CD1c-positive myeloid dendritic cell (primary cell): Measurements from ENCODE around the gene PRRG1.
"Not testable (repeated sequence)": the region's sequence is repeated elsewhere in the genome, so short reads cannot be mapped to it uniquely, and the experiment has no call there.

Experiments
- DNase-seq: peaks from one replicate; pipeline ENCODE4 v3.0.0-alpha.2; 2016; ENCODE audit errors: extremely low spot score

Gene PRRG1

DNA sequence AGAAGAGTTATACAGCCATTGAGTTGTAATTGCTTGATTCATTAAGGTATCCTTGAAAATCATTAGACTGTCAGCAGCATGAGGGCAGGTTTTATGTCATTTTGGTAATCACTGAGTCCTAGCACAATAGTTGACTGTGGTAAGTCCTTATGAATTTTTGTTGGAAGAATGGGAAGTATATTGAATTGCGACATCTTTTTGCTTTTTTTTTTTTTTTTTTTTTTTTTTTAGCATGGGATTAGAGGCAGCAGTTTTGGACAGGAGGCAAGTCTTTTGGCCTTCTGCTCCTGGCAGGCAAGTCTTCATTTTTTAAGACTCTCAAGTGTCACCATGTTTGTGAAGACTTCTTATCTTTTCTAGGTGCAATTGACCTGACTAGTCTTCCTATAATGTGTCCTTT lies 29.7 kb downstream of the PRRG1 start:
- no peak for DNase-seq

DNA sequence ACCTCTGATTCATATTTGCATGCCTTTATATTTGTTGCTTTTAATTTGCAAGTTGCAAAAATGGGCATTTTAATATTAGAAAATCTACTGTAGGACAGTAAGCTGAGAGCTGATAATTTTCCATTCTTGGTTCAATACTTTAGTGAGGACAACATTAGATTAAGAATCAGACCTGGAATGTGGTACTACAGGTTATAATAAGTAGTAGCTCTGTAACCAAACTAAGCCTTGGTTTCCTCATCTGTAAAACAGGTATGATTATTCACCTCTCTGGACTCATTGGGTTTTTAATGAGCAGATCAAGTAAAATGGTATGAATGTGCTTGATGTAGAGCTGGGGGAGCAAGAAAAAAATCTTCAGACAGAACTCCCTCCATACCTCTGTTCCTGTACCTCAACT lies 31.1 kb downstream of the PRRG1 start:
- no peak for DNase-seq

DNA sequence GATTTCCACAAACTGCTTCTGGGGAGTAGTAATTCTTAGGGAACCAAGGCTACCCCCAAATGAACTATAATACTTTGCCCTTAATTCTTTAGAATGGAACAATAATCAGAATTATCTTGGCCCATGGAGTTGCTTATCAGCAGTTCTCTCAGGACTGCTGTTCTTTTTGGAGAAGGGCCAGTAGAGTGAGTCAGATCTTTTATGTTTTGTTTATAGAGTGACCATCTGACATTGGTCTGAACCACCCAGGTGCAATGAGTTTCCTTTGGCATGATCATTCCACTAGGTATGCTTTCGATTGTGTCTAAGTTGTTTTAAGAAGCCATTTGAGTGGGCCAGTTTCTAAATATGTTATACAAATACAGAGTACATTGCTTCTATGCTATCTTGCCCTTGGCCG lies 31.8 kb downstream of the PRRG1 start:
- no peak for DNase-seq

DNA sequence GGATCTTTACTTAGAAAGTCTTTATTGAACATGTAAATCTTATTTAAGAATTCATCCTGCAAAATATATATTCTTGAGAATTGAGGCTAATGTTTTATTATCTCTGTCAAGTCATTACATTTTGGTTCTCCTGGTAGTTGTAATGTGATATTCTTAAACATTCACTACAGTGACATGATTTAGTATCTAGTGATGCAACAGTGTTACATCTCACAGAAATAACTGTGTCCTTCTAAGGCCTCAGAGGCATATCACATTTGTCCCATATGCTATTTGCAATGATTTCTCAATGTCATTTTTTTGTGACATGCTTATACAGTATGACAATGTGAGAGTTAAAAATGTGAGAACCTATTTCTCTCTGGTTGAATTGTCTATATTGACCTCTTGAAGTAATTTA lies 34.1 kb downstream of the PRRG1 start:
- DNase-seq: no peak

DNA sequence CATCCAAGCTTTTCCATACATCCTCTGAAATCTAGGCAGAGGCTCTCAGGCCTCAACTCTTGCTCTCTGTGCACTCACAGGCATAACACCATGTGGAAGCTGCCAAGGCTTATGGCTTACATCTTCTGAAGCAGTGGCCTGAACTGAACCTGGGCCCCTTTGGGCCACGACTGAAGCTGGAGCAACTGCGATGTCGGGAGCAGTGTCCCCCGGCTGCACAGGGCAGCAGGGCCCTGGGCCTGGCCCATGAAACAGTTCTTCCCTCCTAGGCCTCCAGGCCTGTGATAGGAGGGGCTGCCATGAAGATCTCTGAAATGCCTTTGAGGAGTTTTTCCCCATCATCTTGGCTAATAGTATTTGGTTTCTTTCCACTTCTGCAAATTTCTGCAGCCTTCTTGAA lies 39.2 kb downstream of the PRRG1 start:
- DNase-seq: no peak

DNA sequence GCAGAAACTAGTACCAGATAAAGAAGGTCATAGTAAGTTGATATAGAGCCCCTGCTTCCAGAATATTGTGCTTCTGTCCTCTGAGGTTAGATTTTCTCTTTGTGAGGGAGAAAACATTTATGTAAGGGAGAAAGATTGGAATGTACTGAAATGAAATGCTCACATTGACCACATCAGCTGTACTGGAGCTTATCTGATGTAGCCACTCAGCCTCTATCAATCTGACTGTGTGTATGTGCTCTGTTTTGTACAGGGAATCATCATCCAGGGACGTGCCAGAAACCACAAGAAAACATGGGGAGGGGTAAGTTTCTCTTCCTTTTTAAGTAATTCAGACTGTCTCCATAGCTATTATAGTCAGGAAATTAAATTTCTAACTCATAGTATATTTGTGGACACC lies 56.8 kb downstream of the PRRG1 start:
- DNase-seq: no peak

DNA sequence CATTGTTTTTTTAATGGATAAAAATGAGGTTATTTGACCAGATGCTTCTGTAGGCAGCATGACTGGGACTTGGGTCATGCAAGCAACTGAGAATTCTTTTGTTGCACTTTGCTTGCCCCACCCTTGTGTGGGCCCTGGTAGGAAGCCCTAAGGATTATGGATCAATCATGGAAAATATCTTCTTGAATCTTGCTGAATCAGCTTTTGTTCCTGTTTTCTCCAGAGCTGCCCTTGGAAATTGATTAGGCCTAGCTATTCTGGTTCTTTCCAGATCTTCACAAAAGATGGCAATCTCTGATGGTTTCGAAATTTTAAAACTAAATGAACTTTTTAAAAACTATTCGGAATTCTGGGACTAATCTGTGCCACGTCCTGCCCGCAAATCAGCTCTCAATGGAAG lies 58.6 kb downstream of the PRRG1 start:
- DNase-seq: no peak

DNA sequence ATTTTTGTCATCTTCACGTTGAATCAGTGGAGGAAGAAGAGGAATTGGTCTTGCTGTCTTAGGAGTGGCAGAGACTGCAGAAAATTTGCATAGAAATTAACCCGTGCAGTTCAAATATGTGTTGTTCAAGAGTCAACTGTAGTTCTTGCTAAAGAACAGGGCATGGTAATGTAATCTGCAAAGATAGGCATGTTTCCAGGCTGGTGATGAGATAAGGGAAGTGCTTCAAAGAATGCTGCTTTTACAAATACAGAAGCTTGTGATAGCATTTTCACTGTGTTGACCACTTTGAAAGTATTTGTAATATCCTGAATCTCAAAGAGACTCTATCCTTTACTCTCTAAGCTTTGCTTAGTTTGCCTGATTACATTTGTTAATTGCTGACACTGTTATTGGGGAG lies 60.1 kb downstream of the PRRG1 start:
- DNase-seq: no peak

DNA sequence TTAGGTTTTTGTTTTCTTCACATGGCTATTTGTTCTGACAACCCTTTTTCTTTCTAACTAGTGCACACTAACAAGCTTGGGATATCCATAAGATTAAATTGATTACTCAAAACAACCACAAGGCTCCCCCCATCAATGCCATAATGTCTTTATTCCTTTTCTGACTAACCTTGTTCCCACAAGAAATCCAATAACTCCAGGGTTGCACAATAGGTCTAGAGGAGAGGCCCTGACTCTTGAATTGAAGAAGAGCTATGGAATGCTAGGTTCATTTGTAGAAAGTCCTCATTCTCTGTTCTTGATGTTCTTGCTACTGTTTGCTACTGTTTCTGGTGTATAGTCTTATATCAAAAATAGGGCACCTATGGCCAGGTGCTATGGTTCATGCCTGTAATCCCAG lies 71.0 kb downstream of the PRRG1 start:
- DNase-seq: no peak

DNA sequence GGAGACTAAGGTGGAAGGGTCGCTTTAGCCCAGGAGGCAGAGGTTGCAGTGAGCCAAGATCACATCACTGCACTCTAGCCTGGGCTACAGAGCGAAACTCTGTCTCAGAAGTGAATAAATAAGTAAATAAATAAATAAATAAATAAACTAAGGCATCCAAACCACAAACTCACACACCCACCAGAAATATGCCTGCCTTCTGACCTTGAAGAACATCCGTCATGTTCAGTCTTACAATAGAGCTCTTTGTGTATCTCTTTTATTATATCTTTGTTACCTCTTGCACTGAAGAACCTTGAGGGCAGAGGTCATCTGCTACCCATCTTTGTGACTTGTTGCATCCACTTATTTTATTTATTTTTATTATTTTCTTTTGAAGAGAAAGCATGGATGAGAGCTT lies 71.6 kb downstream of the PRRG1 start:
- no peak for DNase-seq

DNA sequence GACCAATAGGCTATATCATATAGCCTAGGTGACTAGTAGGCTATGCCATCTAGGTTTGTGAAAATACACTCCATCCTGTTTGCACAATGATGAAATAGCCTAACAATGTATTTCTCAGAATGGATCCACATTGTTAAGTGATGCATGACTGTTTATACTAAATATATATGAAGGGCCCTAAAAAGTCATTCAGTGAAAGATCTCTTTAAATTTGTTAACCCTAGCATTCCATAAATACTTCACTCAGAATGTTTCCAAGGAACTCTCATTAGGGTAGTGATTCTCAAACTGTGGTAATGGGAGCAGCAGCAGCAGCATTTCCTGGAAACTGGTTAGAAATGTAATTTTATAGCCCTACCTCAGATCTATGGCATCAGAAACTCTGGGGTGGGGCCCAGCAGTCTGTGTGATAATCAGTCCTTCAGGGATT lies 74.9 kb downstream of the PRRG1 start:
- DNase-seq: no peak

DNA sequence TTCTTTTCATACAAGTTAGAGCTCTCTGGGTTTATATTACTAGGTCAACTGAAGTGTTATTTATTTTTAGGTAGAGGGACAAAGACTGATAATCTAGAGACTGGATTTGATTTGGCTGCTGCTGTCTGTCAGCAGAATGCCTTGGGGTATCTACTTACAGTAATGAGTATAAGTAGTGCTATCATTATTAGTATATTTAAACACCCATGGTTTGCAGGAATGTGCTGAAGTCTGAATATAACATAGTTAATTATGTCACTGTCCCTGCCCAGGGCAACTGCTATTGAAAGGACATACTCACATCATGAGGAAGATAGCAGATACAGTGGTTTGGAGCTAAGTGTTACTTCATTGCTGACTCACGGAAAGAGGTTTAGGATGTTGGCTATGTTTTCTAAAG lies 76.2 kb downstream of the PRRG1 start:
- DNase-seq: no peak

DNA sequence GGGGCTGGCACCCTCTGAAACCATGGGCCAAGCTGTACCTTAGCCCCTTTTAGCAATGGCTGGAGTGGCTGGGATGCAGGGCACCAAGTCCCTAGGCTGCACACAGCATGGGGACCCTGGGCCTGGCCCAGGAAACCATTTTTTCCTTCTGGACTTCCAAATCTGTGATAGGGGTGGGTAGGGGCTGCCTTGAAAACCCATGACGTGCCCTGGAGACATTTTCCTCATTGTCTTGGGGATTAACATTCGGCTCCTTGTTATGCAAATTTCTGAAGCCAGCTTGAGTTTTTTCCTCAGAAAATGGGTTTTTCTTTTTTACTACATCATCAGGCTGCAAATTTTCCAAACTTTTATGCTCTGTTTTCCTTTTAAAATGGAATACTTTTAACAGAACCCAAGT lies 79.8 kb downstream of the PRRG1 start:
- not testable (repeated sequence) for DNase-seq

DNA sequence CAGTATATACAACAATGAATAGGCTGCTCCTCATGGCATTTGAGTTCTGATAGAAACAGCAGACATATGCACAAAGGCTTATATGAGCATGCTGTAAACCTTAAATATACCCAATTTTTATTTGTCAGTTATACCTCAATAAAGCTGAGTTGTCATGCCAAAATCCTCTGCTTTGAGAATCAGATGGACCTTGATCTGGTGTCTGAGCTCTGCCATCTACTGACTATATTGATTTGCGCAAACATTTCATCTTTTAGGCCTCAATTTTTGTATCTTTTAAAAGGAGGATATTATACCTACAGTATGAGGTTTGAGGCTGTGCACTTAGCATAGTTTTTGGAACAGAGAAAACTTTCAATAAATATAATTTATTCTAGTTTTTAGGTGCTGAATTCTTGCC lies 85.2 kb downstream of the PRRG1 start:
- DNase-seq: no peak

DNA sequence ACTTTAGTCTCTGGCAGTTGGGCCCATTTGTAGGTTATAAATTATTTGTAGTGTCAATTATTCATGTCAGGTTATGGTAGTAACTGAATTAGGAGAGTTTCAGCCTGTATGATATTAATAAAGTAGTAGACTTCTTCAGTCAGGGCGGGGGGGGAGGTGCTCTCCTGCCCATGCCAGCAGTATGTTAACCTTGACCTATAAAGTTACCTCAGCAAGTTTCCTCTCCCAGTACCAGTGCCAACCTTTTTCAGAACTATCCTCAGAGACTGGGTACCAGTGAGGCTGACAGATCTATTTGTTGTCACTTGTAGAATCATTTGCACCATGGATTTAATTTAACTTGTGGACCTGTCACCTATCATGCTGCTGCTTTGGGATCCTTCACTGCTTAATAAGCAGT lies 88.0 kb downstream of the PRRG1 start:
- DNase-seq: no peak

DNA sequence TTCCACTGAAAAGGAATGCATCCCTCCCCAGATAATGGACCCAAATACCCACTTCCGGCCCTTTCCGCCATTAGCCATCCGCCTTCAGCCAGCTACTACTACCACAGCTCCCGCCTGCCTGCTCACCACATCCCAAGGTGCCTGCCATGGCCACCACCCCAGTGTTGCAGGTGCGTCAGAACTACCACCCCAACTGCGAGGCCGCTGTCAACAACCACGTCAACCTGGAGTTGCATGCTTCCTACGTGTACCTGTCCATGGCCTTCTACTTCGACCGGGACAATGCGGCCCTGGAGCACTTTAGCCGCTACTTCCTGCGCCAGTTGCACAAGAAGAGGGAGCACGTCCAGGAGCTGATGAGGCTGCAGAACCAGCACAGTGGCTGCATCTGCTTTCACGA lies 92.2 kb downstream of the PRRG1 start:
- DNase-seq: no peak

DNA sequence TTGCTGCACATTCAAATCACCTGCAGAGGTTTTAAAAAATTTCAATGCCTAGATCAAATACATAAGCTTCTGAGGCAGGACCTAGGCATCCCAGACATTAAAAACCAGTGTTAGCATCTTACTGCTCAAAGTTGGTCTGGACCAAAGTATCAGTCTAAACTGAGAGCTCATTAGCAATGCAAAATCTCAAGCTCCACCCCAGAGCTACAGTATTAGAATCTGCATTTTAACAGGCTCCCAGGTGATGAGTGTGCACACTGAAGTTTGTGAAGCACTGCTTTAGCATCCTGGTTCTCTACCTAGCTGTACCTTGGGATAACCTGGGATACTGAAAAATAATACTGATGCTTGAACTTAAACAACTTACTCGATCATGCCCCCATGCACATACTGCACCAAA lies 96.0 kb downstream of the PRRG1 start:
- no peak for DNase-seq

DNA sequence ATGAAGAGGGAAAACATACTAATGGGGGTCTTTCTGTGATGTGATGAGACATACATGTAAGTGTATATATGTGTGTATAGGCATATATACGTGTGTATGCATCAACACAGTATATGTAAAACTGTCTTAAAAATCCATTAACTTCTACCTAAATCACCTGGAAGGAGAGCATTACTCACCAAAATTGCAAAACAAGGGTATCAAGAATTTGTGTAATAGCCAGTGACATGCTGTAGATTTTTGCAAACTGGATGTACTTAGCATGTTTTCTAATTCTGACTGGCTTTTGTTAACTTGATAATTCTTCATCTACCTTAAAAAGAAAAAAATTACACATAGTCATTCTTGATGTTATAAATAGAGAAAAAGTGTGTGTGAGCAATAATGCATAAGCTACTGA lies 104.7 kb downstream of the PRRG1 start:
- no peak for DNase-seq

DNA sequence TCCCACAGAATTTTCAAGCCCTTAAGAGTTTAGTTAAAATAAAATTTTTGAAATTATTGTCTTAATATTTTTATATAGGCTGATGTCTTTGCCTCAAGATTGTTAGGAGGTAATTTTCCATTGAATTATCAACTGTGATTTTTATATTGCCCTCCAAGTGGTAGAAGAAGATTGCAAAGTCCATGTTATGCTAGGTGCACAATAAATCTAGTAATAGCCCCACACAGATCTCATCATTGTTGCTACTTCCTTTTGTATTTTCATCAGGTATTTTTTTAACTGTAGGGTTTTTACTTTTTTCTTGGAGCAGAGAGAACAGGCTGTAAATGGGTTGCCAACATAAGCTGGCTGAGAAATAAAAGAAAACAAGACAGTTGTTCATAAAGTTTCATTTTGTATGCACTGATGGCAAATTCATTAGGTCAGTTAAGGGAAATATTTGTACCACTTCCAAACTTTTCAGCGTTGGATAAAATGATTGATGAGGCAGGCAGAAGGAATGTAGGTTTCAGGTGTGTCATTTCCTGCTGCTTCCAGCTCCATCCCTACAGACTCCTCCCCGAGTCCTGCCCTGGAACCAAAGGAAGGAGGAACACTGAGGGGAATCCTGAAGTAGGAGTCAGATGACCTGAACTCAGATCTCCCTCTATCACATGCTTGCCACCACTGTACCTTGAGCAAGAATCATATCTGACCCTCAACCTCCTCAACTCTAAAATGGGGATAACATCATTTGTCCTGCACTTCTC lies 105.5 kb downstream of the PRRG1 start:
- no peak for DNase-seq

DNA sequence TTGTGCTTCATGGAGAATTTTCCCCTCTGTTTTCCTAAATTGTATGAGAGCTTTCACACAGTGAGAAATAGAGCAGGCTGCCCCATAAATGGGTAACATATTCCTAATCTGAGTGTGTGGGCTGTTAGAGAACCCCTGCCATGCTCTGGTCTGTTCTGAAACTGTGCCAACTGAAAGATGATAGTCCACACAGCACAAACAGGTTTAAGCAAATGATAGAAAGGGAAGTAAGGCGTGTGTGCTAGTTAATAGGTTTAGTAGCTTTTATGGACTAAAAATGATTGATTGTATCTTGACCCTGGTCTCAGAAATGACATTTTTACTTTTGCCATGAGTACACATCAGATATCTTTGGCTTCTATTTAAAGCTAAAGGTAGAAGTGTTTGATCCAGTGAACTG lies 106.2 kb downstream of the PRRG1 start:
- no peak for DNase-seq

DNA sequence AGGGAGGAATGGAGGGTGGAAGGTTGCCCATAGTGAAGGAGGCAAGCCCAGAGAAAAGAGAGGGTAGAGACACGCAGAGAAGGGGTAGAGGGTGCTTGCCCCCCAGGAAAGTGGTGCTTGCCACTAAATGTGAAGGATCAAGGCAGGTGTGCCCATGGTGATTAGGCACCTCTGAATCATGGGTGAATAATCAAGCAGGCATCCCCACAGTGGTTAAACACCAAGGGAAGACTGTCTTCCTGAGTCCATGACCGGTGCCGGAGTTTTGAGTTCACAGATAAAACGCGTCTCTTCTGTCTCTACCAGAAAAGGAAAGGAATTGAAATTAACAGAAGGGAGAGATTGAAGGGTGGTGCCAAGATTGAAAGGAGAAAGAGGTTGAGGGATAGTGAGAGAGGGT lies 111.1 kb downstream of the PRRG1 start:
- not testable (repeated sequence) for DNase-seq

DNA sequence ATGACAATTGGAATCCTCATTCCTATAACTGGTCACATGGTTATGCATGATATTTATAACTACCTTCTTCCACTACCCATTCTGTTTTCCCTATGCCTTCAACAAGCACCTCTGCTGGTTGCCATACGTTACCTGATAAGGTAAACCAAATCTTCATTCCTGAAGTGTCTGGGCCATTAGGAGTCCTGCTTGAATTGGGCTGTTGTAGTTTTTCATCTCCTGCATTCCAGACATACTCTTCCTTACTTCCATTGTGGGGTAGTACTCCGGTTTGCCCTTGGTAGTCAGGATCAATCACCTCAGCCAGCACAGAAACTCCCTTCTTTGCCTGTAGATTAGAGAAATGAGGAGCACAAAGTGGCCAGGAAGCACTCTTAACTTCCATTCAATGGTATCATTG lies 113.2 kb downstream of the PRRG1 start:
- DNase-seq: no peak

DNA sequence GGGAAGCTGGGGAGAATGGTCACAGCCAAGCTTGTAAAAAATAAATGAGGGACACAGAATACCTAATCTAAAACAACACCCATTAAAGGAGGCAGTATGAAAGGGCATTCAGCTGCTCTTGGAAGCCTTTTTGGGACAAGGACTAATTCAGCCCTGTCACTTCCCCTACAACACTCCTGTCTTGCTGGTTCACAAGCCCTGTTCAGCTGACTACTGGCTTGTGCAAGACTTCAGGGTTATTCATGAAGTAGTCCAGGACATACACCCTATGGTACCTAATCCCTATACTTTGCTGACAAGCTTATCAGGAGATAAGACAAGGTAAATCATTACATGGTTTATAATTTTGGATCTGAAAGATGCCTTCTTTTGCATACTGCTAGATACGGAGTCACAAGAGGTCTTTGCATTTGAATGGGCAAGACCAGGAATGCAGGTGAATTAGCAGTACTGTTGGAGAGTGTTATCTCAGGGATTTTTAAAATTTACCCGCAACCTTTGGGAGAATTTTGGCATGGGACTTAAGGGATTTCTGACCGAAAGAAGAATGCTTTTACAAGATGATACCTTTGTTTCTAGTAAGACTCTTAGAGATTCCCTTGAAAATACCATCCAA lies 119.1 kb downstream of the PRRG1 start:
- no peak for DNase-seq

DNA sequence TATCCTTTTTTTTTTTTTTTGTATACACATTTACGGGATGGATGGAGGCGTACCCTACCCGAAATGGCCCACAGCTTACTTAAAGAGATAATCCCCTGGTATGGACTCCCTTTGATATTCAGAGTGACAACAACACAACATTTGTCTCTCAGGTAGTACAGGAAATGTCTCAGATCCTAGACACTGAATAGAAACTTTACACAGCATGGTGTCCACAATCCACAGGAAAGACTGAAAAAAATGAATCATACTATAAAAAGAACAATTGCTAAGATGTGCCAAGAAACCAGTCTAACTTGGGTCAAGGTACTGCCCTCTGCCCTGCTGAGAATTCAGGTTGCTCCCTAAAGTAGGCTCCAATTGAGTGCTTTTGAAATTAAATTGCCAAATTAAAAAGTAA lies 121.5 kb downstream of the PRRG1 start:
- DNase-seq: no peak
